Ishikawa (cell line): ENCODE results near the gene C9orf152.

Source experiments
- CEBPB ChIP-seq: IDR thresholded peaks from 2 replicates; pipeline ENCODE4 v1.6.1; 2012
- CREB1 ChIP-seq: IDR thresholded peaks from 2 replicates; pipeline ENCODE4 v1.6.1; 2012; ENCODE audit warnings: low read depth
- EGR1 ChIP-seq: IDR thresholded peaks from 2 replicates; pipeline ENCODE4 v1.6.1; 2012
- EP300 ChIP-seq: IDR thresholded peaks from 2 replicates; pipeline ENCODE4 v1.6.1; 2012; ENCODE audit warnings: borderline replicate concordance
- FOXM1 ChIP-seq: IDR thresholded peaks from 2 replicates; pipeline ENCODE4 v1.6.1; 2012; ENCODE audit warnings: low read depth, borderline replicate concordance
- MAX ChIP-seq: IDR thresholded peaks from 2 replicates; pipeline ENCODE4 v1.6.1; 2012
- NFIC ChIP-seq: IDR thresholded peaks from 2 replicates; pipeline ENCODE4 v1.6.1; 2012
- RAD21 ChIP-seq: IDR thresholded peaks from 2 replicates; pipeline ENCODE4 v1.6.1; 2012; ENCODE audit warnings: low read depth
- REST ChIP-seq: IDR thresholded peaks from 2 replicates; pipeline ENCODE4 v1.6.1; 2012; ENCODE audit warnings: low read depth, mild to moderate bottlenecking
- TAF1 ChIP-seq: IDR thresholded peaks from 2 replicates; pipeline ENCODE4 v1.6.1; 2012; ENCODE audit warnings: low read depth, mild to moderate bottlenecking
- TCF12 ChIP-seq: IDR thresholded peaks from 2 replicates; pipeline ENCODE4 v1.6.1; 2012; ENCODE audit warnings: low read depth
- TEAD4 ChIP-seq: IDR thresholded peaks from 2 replicates; pipeline ENCODE4 v1.6.1; 2012
- USF1 ChIP-seq: IDR thresholded peaks from 2 replicates; pipeline ENCODE4 v1.6.1; 2012
- YY1 ChIP-seq: IDR thresholded peaks from 2 replicates; pipeline ENCODE4 v1.6.1; 2012; ENCODE audit warnings: low read depth
- ZBTB7A ChIP-seq: IDR thresholded peaks from 2 replicates; pipeline ENCODE4 v1.6.1; 2012; ENCODE audit warnings: low read depth

The C9orf152 gene

GRCh38 chr9:110187126-110187525 lies 20.8 kb downstream of the C9orf152 start:
- TF ChIP-seq EP300 (no peak), ZBTB7A (no peak), REST (no peak), CEBPB (no peak), FOXM1 (no peak), MAX (no peak), EGR1 (no peak), NFIC (no peak), TEAD4 (no peak), RAD21 (no peak), TAF1 (no peak), TCF12 (no peak), CREB1 (no peak), USF1 (no peak), YY1 (no peak)

GRCh38 chr9:110186254-110186653 lies 21.7 kb downstream of the C9orf152 start:
- TF ChIP-seq ZBTB7A = no peak
- no peak for TF ChIP-seq EP300
- no peak for TF ChIP-seq REST
- no peak for TF ChIP-seq YY1
- no peak for TF ChIP-seq USF1
- no peak for TF ChIP-seq EGR1
- TF ChIP-seq TCF12 = no peak
- no peak for TF ChIP-seq TEAD4
- no peak for TF ChIP-seq RAD21
- TF ChIP-seq TAF1 = no peak
- no peak for TF ChIP-seq NFIC
- no peak for TF ChIP-seq CREB1
- no peak for TF ChIP-seq MAX
- no peak for TF ChIP-seq FOXM1
- TF ChIP-seq CEBPB = no peak

GRCh38 chr9:110185806-110186205 lies 22.2 kb downstream of the C9orf152 start:
- TF ChIP-seq USF1 = no peak
- no peak for TF ChIP-seq RAD21
- TF ChIP-seq EGR1 = no peak
- TF ChIP-seq YY1 = no peak
- TF ChIP-seq TAF1 = no peak
- TF ChIP-seq NFIC = no peak
- no peak for TF ChIP-seq TCF12
- TF ChIP-seq REST = no peak
- TF ChIP-seq EP300 = no peak
- no peak for TF ChIP-seq FOXM1
- TF ChIP-seq ZBTB7A = no peak
- TF ChIP-seq MAX = no peak
- TF ChIP-seq CEBPB = no peak
- no peak for TF ChIP-seq TEAD4
- TF ChIP-seq CREB1 = no peak
